Measurements from ENCODE around the gene SLC34A1. TPM values are rescaled to one million over a fixed set of nuclear protein-coding genes. Genes with fewer than 3 reads are reported as not detected.
A peak's percentile ranks its signal among the peaks of the same experiment; 100 is the strongest.

Gene SLC34A1
- total and polyA plus RNA-seq, 2 donors from 2014 or later, result 0.91 to 211 TPM

DNA sequence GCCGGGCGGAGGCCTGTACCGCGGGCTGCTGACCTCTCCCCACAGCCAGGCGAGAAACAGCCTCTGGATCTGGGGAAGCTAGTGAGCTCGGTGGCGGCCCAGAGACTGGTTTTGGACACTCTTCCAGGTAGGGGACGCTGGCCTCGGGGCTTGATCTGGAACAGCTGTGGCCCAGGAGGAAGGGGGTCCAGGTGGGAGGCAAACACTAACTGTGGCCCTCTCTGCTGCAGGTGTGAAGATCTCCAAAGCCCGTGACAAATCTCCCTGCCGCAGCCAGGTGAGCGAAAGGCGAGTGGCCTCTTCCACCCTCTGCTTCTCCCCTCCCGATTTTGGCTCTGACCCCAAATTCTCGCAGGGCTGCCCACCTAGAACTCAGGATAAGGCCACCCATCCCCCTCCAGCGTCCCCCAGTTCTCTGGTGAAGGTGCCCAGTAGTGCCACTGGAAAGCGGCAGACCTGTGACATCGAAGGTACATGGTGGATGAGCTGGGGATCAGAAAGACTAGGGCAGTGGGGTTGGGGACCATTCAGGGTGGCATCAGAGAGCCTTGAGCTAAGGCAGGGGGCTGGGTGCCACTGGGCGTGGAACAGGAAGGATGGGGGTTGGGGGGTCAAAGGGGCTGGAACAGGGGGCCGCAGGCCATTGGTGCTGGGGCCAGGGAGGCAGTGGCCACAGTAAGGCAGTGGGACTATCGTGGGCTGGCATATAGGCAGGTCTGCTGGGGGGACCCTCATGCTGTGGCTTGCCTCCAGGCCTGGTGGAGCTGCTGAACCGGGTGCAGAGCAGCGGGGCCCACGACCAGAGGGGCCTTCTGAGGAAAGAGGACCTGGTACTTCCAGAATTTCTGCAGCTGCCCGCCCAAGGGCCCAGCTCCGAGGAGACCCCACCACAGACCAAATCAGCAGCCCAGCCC, 12.9 kb upstream of the SLC34A1 start:
- Histone ChIP-seq H3K27ac (ENCODE audit: low read depth in 2 of 2, low read length in 2 of 2) (peak overlapping the region; percentile 57 to 72), H3K4me1 (ENCODE audit: control insufficient read depth in 2 of 3, insufficient read depth in 2 of 3, low read depth in 1 of 3, low read length in 3 of 3) (peaks cover 1 to 37% (median 28%) of the 10 kb centered on the region in 3 donors)

DNA sequence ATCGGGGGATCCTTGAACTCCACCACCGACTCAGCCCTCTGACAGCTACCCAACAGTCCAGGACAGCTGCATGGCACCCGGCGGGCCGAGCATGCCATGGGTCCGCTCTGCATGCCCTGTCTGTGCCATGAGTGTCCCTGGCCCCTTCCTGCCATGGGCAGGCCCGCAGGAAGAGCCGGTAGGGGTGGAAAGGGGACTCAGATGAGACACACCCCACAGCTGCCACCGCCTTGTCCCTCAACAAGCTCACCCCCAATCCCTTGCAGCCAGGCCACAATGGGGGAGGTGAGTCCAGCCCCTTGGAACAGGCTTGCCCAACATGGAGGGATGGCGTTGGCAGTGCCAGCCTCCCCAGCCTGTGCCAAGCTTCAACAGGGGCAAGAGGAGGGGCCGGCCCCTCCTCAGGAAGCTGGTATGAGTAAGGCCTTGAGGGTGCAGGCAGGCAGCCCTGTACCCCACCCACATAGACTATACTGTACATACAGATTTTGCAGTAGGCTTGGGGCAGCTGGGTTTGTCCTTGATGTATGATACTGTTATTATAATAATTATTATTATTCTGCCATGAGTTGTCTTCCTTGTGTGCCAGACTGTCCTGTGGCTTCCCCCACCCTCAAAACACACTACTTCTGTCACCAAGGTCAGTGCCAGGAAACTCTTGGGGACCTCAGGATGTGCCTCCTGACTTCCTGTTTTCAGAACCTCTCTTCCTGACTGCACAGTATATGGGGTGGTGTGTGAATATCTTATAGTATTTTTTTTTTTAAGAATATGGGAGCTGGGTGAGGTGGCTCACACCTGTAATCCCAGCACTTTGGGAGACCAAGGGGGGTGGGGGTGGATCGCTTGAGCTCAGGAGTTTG, 12.0 kb upstream of the SLC34A1 start:
- DNase-seq (no peak), FAIRE-seq (no peak)
- Histone ChIP-seq H3K4me1 (ENCODE audit: control insufficient read depth in 2 of 3, insufficient read depth in 2 of 3, low read depth in 1 of 3, low read length in 3 of 3) (peaks cover 0 to 40% (median 29%) of the 10 kb centered on the region in 3 donors), H3K27ac (ENCODE audit: low read depth in 2 of 2, low read length in 2 of 2) (no peak overlapping the region), H3K9me3 (ENCODE audit: control insufficient read depth in 2 of 3, insufficient read depth in 1 of 3, low read length in 3 of 3) (no peaks in the 10 kb centered on the region), H3K27me3 (ENCODE audit: control insufficient read depth, insufficient read depth, low read length) (no peaks in the 10 kb centered on the region), H3K4me3 (ENCODE audit: low read length in 3 of 3) (peak overlapping the region in 1 of 3 donors; percentile 72), H3K9ac (ENCODE audit: low read length in 3 of 3) (no peak overlapping the region), H3K36me3 (ENCODE audit: control insufficient read depth in 2 of 3, insufficient read depth in 3 of 3, low read length in 3 of 3) (no peaks in the 10 kb centered on the region)
- TF ChIP-seq, protein P1, sequence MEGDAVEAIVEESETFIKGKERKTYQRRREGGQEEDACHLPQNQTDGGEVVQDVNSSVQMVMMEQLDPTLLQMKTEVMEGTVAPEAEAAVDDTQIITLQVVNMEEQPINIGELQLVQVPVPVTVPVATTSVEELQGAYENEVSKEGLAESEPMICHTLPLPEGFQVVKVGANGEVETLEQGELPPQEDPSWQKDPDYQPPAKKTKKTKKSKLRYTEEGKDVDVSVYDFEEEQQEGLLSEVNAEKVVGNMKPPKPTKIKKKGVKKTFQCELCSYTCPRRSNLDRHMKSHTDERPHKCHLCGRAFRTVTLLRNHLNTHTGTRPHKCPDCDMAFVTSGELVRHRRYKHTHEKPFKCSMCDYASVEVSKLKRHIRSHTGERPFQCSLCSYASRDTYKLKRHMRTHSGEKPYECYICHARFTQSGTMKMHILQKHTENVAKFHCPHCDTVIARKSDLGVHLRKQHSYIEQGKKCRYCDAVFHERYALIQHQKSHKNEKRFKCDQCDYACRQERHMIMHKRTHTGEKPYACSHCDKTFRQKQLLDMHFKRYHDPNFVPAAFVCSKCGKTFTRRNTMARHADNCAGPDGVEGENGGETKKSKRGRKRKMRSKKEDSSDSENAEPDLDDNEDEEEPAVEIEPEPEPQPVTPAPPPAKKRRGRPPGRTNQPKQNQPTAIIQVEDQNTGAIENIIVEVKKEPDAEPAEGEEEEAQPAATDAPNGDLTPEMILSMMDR (IDR thresholded peaks at IDR 0.05; ENCODE audit: borderline replicate concordance, extremely low read depth, insufficient read depth), result no peak
- intact Hi-C loops (cut with DNase I), result no loop called here

More for the DNA sequence above, 12.9 kb upstream of the SLC34A1 start:
- DNase-seq (peak in 1 of 5 donors; percentile 72), FAIRE-seq (no peak)
- H3K9ac ChIP-seq (ENCODE audit: low read length in 3 of 3), result peak overlapping the region in 2 of 3 donors; percentile 71 to 85
- intact Hi-C loops (cut with DNase I), result no loop called here
- no peaks in the 10 kb centered on the region for H3K9me3 ChIP-seq (ENCODE audit: control insufficient read depth in 2 of 3, insufficient read depth in 1 of 3, low read length in 3 of 3)
- H3K4me3 ChIP-seq (ENCODE audit: low read length in 3 of 3), result peak overlapping the region; percentile 36 to 72 (median 71)
- no peaks in the 10 kb centered on the region for H3K27me3 ChIP-seq (ENCODE audit: control insufficient read depth, insufficient read depth, low read length)
- H3K36me3 ChIP-seq (ENCODE audit: control insufficient read depth in 2 of 3, insufficient read depth in 3 of 3, low read length in 3 of 3), result no peaks in the 10 kb centered on the region
- TF ChIP-seq, protein P1 (IDR thresholded peaks at IDR 0.05; ENCODE audit: borderline replicate concordance, extremely low read depth, insufficient read depth), result no peak

DNA sequence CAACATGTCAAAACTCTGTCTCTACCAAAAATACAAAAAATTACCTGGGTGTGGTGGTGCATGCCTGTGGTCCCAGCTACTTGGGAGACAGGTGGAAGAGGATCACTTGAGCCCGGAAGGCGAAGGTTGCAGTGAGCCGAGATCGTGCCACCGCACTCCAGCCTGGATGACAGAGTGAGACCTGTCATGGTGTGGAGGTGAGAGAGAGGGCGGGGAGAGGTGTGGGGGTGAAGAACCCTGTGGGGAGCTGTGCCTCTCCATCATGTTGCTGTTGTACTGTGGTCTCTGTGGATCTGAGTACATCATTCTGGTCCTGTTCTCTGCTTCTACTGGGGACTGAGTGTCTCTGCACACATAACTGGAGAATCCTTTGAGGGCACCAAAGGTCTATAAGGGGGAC, 11.3 kb upstream of the SLC34A1 start:
- DNase-seq (no peak), FAIRE-seq (no peak)
- H3K4me1 ChIP-seq (ENCODE audit: control insufficient read depth in 2 of 3, insufficient read depth in 2 of 3, low read depth in 1 of 3, low read length in 3 of 3), result peaks cover 0 to 38% (median 23%) of the 10 kb centered on the region in 3 donors
- no peaks in the 10 kb centered on the region for H3K9me3 ChIP-seq (ENCODE audit: control insufficient read depth in 2 of 3, insufficient read depth in 1 of 3, low read length in 3 of 3)
- no peak overlapping the region for H3K9ac ChIP-seq (ENCODE audit: low read length in 3 of 3)
- no peak overlapping the region for H3K4me3 ChIP-seq (ENCODE audit: low read length in 3 of 3)
- TF ChIP-seq, protein P1 (IDR thresholded peaks at IDR 0.05; ENCODE audit: borderline replicate concordance, extremely low read depth, insufficient read depth), result no peak
- H3K27ac ChIP-seq (ENCODE audit: low read depth in 2 of 2, low read length in 2 of 2), result no peak overlapping the region
- no peaks in the 10 kb centered on the region for H3K36me3 ChIP-seq (ENCODE audit: control insufficient read depth in 2 of 3, insufficient read depth in 3 of 3, low read length in 3 of 3)
- intact Hi-C loops (cut with DNase I), result no loop called here
- H3K27me3 ChIP-seq (ENCODE audit: control insufficient read depth, insufficient read depth, low read length), result no peaks in the 10 kb centered on the region

All from kidney (tissue), 14 donors.